ENCODE results near the gene ADCY5.

The ADCY5 gene

DNA sequence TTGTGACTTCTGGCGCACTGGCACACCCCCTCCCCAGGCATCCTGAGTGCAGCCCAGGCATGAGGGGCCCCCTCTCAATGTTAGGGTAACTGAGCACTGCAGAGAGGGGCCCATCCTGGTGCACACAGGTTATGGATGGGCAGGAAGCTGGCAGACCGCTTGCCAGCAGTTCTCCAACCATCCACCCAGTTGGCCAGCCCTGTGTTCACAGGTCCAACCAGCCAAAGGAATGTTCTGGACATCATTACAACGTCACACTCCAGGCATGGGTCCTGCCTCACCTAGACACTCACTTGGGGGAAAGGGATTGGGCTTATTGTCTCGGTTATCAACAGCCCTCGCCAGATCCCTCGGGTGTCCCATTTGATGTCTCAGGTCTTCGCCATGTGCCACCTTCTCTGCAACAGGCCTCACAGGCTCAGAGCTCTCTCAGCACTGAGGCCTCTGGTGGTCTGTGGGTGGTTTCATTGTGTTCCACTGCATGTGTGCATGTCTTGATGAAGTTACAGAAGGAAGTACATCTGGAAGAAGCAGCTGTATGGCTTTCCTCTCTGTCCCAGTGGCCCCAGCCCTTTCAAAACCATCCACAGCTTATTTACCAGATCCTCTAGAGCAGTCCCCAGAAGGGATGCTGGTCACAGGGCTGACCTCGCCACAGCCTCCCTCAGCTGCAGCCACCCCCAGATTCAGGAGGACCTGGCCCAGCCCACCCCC lies 23.7 kb downstream of the ADCY5 start:
- no peak for DNase-seq

DNA sequence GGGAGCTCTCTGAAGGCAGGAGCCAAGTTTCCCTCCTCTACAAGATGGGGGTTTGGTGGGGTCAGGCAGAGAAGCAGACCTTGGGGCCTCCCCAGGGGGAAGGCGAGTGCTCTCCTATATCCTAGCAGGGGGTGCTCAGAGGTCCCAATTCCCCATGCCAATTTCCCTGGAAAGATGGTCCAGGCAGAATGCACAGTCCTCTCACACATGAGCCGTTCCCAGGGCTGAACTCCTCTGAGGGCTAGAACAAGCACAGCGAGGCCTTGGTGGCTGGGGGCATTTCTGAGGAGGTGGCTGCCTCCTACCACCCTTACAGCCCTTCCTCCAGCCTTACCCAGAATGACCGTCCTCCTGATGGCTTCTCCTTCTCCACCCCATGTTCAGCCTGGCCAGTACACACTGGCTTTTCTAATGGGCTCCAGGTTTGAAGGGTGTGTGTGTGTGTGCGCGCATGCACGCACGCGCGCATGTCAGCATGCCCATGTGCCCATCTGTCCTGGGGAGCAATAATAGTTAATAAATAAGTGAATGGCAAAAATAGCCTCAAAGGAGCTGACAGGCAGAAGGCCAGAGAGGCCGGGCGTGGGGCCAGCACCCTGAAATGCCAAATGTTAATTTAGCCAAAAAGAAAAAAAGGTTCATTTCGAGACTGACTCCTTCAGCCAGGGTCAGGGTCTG lies 24.4 kb downstream of the ADCY5 start:
- DNase-seq: no peak

DNA sequence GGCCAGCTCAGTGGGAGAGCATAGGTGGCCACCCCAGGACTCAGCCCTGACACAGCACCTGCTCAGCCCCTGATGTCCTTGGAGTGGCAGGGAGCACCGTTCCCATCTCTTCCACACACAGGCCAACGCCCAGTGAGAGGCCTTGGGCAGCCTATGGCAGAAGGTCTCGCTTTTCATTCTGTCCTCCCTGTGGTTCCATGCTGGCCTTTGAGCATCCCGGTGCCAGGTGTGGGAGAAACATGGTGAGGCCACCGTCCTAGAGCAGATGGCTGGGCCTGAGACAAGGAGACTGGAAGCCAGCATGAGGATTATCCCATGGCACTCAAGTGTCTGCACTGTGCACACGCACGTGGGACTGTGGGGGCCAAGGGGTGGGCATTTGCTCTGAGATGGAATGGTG lies 25.1 kb downstream of the ADCY5 start:
- no peak for DNase-seq

DNA sequence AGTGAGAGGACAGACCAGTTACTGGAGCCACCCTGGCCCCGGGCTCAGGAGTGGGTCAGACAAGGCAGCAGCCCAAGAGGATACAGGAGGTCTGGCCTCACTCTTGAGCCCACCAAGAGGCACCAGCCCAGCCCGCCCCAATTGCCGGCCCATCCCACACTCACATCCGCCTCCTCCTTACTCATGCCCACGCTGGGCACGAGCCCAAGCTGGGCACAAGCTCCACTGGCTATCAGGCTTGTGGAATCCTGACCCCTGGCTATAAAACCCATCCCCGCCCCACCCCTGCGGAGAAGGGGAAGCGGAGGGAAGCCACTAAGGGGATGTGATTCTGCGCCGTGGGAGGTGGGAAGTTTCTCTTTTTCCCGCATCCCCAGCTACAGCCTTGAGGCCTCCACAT lies 25.9 kb downstream of the ADCY5 start:
- no peak for DNase-seq

DNA sequence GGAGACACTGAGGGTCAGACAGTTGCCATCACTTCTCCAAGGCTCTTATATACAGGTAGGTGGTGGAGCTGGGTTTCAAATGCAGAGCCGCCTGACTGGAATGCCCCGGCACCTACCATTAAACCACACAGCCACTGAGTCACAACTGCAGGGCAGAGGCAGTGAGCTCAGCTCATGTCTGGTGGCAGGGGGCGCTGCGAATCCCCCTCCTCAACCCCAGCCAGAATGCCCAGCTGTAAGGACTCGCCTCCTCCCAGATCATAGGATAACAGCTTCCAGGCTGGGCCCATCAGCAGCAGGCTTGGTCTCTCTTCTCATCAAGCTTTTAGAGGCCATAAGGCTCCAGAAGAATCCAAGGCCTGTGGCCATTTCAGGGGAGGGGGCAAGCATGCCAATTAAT lies 26.4 kb downstream of the ADCY5 start:
- no peak for DNase-seq

DNA sequence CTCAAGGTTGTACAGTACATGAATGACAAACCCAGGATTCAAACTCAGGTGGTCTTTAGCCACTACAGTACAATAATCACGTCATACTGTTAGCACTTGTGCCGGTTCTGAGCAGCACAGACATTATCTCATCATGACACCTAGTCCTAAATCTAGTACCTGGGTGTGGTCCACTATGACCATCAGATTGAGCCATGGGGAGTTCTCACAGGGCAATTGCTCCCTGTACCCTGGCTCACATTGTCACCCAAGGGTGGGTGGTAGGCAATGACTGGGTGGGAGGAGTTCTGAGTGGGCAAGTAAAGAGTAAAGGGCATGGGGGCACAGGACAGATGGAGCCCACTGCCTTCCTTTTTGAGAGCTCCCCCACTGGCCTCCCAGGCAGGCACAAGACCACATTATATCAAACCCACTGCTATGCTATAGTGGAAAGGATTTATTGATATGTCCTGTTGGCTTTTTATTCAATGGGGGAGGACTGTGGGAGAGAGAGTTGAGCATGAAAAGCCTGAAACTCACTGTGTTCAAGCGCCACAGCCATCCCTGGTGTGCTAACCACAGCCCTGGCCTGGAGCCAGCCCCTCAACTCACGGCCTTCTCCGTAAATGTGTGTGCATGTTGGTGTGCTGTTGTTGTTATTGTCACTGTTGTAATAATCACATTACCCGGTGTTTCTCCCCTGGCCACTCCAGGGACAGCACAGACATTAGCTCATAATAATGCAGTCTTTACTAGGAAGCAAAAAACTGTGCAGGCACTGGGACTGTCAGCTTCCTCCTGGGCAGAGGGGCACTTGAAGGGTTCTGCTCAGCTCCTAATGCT lies 27.3 kb downstream of the ADCY5 start:
- no peak for DNase-seq

DNA sequence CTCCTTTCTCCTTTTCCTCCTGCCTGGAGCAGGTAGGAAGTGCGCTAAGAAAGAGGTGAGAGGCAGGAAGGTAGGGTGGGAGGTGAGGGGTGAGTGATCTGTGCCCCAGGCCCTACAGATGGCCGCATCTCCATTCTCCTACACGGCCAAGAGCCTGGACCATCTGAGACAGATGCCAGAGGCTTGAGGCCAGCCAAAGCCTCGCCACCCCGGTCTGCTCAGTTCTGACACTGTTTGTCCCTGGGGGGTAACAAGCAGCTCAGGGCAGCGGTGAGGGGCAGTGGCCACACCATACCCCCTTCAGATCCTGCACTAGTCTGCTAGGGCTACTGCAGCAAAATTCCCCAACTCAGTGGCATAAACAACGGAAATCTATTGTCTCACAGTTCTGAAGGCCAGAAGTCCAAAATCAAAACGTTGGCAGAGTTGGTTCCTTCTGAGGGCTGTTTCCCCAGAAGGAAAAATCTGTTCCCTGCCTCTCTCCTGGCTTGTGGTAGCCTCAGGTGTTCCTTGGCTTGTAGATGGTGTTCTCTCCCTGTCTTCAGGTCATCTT lies 28.4 kb downstream of the ADCY5 start:
- no peak for DNase-seq

DNA sequence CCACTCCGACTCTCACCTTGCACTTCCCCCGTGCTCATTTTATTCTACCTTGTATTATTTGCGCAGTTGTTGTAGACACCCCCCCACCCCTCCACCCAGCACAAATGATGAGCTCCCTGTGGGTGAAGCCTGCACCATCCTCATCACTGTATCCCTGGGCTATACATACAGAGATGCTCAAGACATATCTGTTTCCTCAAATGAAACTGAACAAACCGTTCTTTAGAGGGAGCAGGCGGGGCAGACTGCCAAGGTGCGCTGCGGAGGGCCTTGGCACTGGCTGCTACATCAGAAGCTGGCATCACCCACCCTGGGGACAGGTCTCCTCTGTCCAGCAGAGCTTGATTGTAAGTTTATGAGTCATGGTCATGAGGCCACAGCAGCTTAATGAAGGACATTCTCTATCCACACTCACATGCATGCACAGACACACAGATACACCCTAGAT lies 29.0 kb downstream of the ADCY5 start:
- DNase-seq: no peak

DNA sequence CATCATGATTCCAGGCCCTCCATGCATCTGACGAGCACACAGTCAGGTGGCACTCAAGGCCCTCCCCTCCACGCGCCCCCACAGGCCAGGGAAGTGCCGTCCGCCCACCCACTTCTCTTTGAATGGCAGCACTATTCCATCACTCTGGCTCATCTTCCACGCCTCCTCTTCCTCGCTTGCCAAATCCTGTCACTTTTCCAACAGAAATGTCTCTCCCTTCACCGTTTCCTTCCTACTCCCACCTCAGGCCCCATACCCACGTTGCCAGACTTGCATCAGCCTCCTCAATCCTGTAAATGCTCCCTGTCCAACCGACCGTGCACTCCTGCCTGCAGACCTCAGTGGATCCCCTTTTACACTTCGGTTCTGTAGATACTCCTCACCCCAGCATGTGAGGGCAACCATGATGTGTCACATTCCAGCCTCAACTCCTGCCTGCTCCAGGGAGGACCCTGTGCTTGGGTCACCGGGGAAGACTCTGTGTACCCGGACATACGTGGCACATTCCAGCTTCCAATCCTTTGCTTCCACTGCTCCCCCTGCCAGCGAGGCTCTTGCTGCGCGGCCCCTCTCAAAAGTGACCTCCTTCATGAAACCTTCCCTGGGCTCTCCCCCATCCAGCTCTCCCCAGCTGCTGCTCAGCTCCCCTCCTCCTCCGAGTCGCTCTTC lies 29.6 kb downstream of the ADCY5 start:
- no peak for DNase-seq

DNA sequence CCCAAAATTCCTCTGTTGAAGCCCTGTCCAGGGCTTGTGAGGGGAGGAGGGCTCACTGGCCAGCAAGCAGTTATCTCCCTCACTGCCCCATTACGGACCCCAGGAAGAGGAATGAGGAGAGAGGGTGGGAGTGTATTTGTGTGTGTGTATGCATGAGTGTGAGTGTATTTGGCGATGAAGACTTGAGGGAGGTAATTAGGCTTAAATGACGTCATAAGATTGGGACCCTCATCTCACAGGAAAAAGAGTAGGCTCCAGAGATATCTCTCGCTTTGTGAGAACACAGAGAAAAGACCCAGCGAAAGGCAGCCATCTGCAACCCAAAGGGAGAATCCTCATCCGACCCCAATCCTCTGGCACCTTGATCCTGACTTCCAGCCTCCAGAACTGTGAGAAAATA lies 32.2 kb downstream of the ADCY5 start:
- DNase-seq: no peak

DNA sequence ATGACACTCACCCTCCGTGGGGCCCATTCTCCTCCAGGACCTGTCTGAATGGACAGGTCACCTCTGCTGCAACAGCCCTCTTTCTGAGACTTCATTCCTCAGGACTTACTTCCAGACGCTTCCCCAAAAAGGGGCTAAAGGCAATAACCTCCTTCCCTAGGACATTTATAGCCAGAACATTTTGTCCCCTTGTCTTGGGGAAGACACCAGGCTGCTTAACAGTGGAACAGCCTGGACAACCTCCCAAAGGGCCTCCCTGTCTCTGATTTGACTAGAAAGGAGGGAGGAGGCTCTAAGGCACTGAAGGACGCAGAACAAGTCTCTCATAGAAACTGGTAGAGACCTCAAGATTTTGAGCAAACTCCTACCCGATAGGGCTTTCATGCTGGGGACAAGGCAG lies 32.7 kb downstream of the ADCY5 start:
- DNase-seq: no peak

DNA sequence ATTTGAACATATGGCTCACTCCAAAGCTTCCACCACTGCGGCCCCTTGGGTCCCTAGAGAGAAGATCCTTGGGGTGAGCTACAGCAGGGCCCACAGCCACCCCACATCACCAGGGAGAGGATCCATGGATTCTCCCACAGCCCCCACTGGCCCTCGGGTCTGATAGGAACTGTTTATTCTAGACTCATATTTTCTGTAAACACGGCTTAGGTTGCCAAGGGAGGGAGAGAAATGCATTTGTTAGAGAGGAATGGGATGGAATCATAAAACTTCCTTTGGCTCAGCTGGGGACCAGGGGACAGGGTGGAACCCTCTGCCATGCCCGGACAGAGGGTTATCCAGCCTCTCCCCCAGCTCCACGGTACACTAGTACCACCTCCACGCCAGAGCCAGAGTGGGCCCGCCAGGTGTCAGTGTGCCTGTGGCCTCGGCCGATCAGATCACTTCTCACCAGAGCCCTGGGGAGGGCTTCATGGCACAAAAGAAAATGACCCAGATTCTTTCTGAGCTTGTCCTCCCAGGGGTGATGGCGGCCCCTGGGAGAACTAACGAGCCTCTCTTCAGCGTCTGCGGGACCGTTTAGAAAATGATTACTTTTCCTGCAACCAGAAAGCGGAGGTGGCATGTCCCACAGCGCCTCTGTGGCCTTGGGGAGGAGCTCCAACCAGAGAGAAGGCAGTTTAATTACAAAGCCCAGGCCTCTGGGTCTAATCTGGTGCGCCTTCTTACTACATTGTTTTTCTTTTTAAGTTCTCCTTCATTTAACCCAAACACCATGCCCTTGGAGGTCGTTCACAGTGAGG lies 33.7 kb downstream of the ADCY5 start:
- DNase-seq: no peak

DNA sequence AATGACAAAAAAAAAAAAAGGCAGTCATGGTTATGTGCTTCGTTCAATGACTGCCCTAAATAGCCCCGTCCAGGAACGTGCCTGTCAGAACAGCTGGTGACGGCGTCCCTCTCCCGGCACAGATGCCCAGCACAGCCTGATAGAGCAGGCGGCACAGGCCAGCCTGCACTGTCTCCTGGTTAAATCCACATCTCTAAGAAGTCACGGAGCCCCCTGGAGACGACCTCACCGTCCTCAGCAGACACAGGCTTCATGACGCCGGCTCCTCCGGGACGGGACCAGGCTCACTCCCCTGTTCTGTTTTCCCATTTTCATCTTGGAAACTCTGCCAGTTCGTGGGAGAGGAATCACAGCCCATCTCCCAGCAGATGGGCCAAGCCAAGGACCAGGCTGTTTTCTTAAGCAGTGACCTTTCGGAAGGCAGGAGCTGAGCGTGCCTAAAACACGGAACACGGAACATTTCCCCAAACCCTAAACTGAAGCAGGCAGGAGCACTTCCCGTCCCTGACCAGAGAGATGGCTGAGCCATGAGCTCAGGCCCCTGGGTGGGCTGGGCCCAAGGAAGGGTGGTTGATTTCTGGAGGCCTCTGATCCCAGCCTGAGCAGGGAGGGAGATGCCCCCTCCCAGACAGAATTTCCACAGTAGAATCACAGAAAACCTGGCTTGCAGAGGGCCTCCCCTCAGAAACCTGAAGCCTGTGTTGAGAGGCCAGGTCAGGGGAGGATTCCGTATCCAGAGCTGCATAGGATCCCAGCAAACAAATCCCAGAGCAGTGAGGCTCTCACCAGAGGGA lies 35.9 kb downstream of the ADCY5 start:
- DNase-seq: no peak

DNA sequence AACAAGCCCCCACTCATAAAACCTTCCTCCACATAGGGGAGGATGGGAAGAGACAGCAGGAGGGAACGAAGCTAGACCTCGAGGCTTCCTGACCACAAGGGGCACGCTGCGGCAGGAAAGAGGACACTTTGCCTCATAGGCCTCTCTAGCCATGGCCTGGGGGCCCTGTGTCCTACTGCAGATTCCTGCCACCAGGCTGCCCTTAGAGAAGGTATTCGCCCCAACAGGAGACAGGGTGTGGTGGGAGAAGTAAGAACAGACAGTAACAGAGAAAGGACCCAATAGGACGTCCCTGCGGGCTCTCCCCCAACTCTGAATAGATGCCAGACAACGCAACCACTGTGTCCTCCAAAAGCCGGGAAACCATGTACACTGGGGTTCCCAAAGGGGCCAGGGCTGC lies 36.8 kb downstream of the ADCY5 start:
- no peak for DNase-seq

DNA sequence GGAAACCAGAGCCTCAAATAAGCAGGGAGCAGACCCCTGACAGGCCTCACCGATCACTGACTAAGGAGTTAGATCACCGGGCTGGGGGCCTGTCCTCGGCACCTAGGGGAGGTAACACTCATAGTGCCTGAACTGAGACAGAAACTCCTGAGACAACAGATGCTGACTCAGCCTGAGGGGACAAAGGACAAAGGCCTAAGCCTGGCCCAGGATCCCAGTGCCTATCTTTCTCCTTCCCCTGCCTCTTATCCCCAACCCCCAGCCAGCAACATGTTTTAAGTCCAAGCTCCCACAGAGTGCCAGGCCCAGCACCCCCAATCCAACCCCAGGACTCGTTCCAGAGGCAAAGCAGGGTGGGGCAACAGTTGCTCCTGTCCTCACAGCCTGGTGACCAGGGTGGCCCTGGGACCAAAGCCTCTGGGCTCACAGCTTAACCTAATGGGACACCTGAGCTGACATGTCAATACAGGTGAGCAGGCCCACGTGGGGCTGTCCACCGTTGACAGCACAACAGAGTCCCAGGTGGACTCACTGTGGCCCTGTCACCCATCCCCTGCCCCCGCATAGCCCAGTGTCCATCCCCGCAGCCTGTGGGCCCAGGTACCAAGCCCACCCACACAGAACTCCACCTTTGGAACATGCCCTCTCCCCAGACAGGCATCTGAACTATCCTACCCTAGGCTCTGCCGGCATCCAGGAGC lies 37.4 kb downstream of the ADCY5 start:
- DNase-seq: no peak

DNA sequence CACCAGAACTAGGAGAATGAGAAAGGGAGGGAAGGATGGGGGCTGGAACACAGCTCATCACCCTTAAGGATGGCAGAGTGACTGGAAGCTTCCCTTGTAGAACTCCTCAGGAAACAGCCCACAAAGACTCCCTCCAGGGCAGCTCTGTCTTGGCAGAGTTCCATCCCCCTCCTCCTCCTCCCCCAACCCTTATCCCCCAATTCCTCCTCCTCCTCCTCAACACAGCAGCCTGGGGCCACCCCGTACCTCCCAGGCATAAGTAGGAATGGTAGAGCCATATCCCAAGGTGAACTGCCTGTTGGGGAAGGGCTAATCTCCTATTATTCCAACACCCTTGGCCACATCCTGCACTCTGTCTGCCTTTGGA lies 38.8 kb downstream of the ADCY5 start:
- DNase-seq: no peak

DNA sequence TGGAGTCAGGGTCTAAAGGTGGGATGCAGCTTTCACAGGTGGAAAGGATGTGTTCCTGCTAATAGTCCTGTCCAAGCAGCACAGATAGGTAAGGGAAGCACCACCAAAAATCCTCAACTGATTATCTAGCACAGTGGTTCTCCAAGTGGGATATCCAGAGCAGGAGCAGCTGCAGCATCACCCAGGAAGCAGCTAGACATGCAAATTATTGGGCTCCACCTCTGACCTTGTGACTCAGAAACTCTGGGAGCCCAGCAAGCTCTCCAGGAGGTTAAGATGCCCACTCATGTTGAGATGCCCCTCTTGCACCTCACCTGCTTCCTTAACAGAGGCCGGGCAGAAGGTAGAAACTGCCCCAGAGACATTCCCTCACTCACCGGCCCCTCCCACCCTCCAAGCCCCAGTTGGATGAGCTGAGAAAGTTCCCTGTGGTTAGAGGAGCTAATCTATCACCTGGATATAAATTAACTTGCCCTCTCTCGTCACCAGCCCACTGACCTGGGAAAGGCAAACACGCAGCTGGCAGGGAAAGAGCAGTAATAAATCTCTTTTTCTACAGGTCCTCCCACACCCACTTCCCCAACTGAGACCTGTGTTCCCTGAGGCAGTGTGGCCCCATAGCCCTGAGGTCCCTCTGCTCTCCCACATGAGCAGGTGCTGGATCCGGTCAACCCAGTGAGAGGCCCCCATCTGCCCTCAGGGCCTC lies 39.3 kb downstream of the ADCY5 start:
- no peak for DNase-seq

DNA sequence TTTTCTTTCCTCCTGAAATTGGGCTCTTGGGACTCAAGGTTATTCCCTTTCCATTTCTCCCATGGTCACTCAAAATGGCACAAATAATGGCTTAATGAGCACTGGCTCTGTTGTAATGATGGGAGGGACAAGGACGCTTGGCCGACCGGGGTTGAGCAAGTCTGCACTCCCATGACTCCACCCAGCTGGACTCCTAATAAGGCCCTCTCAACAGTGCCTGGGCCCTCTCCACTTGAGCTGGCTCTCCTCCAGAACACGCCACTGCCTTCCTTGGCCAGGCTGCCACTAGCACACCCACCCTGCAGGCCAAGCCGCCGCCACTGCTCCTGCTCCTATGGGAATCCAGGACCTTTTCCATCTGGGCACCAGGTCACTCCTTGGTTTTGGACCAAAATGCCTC lies 42.3 kb downstream of the ADCY5 start:
- no peak for DNase-seq

DNA sequence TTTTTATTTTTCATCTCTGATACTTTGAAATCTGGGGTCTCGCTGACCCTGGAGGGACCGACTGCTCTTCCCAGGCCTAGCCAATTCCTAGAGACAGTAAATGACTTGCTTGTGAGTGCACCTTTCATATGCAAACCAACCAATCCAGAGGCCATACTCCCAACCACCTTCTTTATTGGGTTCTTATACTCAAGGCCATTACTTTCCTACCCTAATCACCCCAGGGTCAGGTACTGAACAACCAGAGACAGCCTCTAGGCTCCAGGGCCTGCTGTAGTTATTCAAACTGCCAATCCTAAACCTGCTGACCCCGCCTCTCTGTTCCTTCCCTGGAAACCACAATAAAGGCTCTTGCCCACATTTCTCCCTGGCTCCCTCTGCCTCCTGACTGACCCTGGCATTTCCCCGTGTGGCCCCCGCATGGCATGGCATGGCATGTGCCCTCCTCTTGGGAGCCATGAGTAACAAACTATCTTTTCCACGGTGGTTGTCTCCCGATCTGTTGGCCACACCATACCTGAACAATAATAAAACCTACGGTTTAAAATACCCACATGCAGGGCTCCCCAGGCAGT lies 42.9 kb downstream of the ADCY5 start:
- DNase-seq: no peak

DNA sequence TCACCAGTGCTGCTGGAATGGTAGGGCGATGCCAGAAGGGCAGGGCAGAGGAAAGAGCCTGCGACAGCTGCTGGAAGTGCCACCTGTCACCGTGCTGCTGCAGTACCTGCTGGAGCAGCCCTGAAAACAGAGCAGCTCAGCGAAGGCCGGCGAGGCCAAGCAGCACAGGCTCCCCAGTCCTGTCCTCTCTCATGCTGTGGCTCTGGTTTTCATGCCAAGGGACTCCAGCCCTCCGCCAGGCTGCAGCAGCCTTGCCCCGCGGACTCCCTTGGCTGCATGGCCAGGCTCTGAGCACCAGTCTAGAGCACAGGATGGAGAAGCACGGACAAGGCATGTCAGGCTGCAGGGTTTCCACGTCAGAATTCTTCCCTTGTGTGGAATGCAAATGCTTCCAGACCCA lies 43.9 kb downstream of the ADCY5 start:
- no peak for DNase-seq
